ENCODE data around the gene DIP2A. TPM values are rescaled to one million over a fixed set of nuclear protein-coding genes. Genes with fewer than 3 reads are reported as not detected.
"Not testable (repeated sequence)": the region's sequence is repeated elsewhere in the genome, so short reads cannot be mapped to it uniquely, and the experiment has no call there.

The DIP2A gene
- total and polyA plus RNA-seq, 2 of the 8 experiments (the other 6 are each of a cell fraction or from before 2014, with no cell fraction given), result 16.0 to 27.1 TPM

DNA sequence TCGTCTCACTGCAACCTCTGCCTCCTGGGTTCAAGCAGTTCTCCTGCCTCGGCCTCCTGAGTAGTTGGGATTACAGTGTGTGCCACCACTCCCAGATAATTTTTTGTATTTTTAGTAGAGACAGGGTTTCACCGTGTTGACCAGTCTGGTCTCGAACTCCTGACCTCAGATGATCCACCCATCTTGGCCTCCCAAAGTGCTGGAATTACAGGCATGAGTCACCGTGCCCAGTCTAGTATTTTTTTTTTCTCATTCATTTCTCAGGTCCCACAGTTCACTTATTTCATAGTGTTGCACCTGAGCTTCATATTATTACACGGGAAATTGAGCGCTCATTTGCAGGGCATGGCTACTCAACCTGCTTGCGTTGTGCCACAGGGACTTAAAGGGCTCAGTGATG, 68.7 kb downstream of the DIP2A start:
- H3K9me3 ChIP-seq (ENCODE audit: insufficient read depth in 2 of 2, low read depth in 1 of 2, low read length in 1 of 2); H2BK20ac ChIP-seq (ENCODE audit: low read length); H2AFZ ChIP-seq (ENCODE audit: low read length); H4K5ac ChIP-seq (ENCODE audit: insufficient read length, low read depth, low read length); H2BK120ac ChIP-seq (replicated peaks; ENCODE audit: low read depth, low read length); H4K20me1 ChIP-seq (replicated peaks in 1 of 2; ENCODE audit: control insufficient read depth in 1 of 2, insufficient read depth in 2 of 2, low read length in 2 of 2); DNase-seq (ENCODE audit: low read depth in 1 of 2, low spot score in 2 of 2); H4K91ac ChIP-seq (replicated peaks; ENCODE audit: insufficient read length, low read length); H3K79me2 ChIP-seq (ENCODE audit: control insufficient read depth in 1 of 2, insufficient read depth in 2 of 2, low read length in 2 of 2); H3K36me3 ChIP-seq (ENCODE audit: control insufficient read depth in 2 of 4, insufficient read depth in 4 of 4, low read length in 3 of 4); H3K27ac ChIP-seq (ENCODE audit: low read depth, low read length); H3K4me3 ChIP-seq (ENCODE audit: extremely low read depth in 1 of 4, insufficient read depth in 2 of 4, low read depth in 3 of 4, low read length in 4 of 4); CTCF ChIA-PET (ENCODE audit: partially characterized antibody); H3K4me1 ChIP-seq (replicated peaks in 1 of 4; ENCODE audit: control insufficient read depth in 3 of 4, insufficient read depth in 4 of 4, low read length in 3 of 4); FAIRE-seq; H3K18ac ChIP-seq (ENCODE audit: extremely low read depth, low read length); H4K8ac ChIP-seq (ENCODE audit: extremely low read depth, insufficient read depth, low read length); H3K4me2 ChIP-seq (ENCODE audit: insufficient read depth in 1 of 2, low read depth in 2 of 2, low read length in 2 of 2); H2BK5ac ChIP-seq (ENCODE audit: low read depth, low read length); H3K23me2 ChIP-seq (ENCODE audit: low read depth, low read length); H3K79me1 ChIP-seq (ENCODE audit: low read depth, low read length); POLR2A ChIA-PET (ENCODE audit: partially characterized antibody); H3K23ac ChIP-seq (ENCODE audit: insufficient read length); H3K27me3 ChIP-seq (replicated peaks in 1 of 4; ENCODE audit: control insufficient read depth in 3 of 4, extremely low read depth in 1 of 4, insufficient read depth in 3 of 4, low read length in 3 of 4); H3K14ac ChIP-seq (ENCODE audit: insufficient read length); H2BK15ac ChIP-seq (ENCODE audit: low read length); H3K56ac ChIP-seq (replicated peaks; ENCODE audit: insufficient read length, low read depth, low read length); H3K9ac ChIP-seq (replicated peaks in 1 of 4; ENCODE audit: extremely low read depth in 1 of 4, low read depth in 3 of 4, low read length in 3 of 4); H2BK12ac ChIP-seq (ENCODE audit: low read depth, low read length); H2AK5ac ChIP-seq (ENCODE audit: low read depth, low read length); H3K4ac ChIP-seq (replicated peaks; ENCODE audit: insufficient read length, low read depth, low read length): not testable (repeated sequence)
- 89% methylated on average over 8 of the region's 8 CpGs; no CpG with 5 or more reads in 1 of the 2 experiments for WGBS, 2 experiments (ENCODE audit: extremely low coverage in 1 of 2, insufficient coverage in 1 of 2, insufficient read length in 1 of 2, insufficient replicate concordance in 2 of 2, low coverage in 1 of 2, low lambda C conversion rate in 2 of 2, missing lambda C conversion rate in 1 of 2)
